T-helper 9 cell (primary cell): ENCODE measurements around the gene INPP5J.
"Not testable (repeated sequence)": the region's sequence is repeated elsewhere in the genome, so short reads cannot be mapped to it uniquely, and the experiment has no call there.

Source experiments
- DNase-seq: peaks from one replicate; pipeline ENCODE4 v3.0.0-alpha.2; 2020

The INPP5J gene

GRCh38 chr22:31154975-31155374 is 32.2 kb downstream of the INPP5J start:
- no peak for DNase-seq

DNA sequence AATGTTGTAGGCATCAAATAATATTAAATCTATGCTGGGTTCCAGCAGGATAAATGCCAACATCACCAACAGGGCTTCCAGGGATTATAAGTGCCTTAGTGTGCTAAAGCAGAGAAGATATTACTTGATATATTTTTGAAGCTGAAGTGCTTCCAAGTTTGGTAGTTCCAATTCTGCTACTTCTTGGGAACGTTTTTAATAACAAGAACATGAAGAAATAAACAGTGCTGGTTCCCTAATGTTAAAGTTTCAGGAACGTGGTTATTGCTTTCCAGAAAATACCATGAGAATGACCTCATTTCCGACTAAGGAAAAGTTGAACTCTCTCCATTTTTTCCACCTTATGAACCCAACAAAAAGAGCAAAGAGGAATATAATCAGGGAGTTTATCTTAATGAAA is 32.7 kb downstream of the INPP5J start:
- DNase-seq, result no peak

DNA sequence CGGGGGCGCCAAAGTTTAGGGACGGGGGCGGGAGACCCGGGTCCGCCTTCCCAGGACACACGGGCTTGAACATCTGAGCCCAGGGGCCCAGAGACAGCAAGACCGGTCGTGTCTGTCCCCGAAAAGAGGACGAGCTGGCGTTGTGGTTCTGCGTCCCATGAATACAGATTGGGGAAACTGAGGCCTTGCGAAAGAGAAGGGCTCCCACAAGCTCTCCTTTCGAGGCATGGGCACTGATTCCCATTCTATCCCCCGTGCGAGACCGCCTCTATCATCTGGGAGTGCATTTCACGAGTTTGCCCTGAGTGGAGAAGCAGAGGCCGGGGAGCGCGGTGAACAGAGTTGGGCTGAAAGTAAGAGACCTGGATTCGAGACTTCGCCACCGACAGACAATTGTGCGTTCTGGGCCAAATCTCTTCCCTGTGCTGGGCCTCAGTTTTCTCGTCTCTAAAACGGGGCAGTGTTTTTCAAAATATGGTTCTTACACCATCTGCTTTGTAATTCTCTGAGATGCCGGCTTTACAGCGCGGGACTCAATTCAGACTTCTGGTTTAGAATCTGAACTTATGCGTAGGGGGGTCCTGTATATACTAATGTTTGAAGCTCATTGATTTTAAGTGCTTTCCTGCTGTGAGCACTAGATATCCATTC is 37.7 kb downstream of the INPP5J start:
- DNase-seq, result no peak

- no peak for DNase-seq
Observed at GRCh38 chr22:31161386-31161785, 38.6 kb downstream of the INPP5J start.

- DNase-seq, result no peak
Observed at GRCh38 chr22:31162015-31162765, 39.4 kb downstream of the INPP5J start.

- no peak for DNase-seq
Observed at GRCh38 chr22:31170971-31171370, 48.2 kb downstream of the INPP5J start.

DNA sequence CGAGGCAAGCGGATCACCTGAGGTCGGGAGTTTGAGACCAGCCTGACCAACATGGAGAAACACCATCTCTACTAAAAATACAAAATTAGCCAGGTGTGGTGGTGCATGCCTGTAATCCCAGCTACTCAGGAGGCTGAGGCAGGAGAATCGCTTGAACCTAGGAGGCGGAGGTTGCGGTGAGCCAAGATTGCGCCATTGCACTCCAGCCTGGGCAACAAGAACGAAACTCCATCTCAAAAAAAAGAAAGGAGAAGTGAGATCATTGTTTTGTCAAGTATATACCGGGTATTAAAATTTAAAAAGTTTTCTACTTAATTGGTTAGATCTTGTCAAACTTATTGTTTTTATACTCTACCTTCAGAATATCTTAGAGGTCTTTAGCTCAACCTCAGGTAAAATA is 49.0 kb downstream of the INPP5J start:
- not testable (repeated sequence) for DNase-seq

- DNase-seq, result no peak
Observed at GRCh38 chr22:31173386-31174145, 50.8 kb downstream of the INPP5J start.

GRCh38 chr22:31176923-31177322 is 54.2 kb downstream of the INPP5J start:
- DNase-seq, result no peak

- no peak for DNase-seq
Observed at GRCh38 chr22:31177420-31178162, 54.8 kb downstream of the INPP5J start.

DNA sequence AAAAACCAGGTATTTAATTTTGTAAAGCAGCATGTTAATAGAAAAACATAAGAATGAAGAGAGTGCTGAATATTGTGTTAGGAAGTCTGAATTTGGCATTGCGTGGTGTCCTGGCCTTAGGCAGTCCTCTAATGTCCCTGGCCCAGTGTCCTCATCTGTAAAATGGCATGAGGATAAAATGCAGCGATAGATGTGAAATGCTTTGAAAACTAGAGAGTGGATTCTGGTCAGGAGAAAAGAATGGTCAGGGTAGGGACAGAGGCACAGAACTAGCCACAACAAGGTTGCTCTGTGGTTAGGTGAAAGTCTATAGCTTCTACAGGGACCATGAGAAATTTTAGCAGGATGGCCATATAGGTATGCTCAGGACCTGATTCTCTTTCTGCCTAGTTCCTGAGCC is 56.1 kb downstream of the INPP5J start:
- no peak for DNase-seq

DNA sequence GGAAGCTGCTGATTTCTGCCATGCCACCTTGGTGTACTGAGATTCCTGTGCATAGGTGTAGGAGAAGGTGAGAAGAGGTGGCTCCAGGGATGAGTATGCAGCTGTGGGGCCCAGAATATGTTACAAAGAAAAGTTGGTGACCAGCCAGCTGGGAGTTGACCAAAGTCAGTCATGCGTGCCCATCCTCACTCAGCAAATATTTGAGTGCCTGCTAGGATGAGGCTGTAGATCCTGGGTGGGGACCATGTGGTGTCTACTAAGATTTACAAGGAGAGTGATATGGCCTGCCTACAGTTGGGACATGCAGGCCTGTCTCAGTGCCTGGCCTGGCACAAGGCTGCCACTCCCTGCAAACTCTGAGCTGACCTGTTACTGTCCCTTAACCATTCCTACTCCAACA is 56.6 kb downstream of the INPP5J start:
- DNase-seq, result no peak

DNA sequence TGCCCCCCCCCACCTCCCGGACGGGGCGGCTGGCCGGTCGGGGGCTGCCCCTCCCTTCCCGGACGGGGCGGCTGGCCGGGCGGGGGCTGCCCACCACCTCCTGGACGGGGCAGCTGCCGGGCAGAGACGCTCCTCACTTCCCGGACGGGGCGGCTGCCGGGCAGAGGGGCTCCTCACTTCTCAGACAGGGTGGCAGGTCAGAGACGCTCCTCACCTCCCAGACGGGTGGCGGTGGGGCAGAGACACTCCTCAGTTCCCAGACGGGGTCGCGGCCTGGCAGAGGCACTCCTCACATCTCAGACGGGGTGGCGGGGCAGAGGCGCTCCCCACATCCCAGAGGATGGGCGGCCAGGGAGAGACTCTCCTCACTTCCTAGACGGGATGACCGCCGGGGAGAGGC is 61.2 kb downstream of the INPP5J start:
- no peak for DNase-seq
